ENCODE data around the gene DOK6. TPM values are rescaled to one million over a fixed set of nuclear protein-coding genes. Genes with fewer than 3 reads are reported as not detected.

The DOK6 gene
- total RNA-seq, 1 donor from 2014 or later = 3.2 TPM

DNA sequence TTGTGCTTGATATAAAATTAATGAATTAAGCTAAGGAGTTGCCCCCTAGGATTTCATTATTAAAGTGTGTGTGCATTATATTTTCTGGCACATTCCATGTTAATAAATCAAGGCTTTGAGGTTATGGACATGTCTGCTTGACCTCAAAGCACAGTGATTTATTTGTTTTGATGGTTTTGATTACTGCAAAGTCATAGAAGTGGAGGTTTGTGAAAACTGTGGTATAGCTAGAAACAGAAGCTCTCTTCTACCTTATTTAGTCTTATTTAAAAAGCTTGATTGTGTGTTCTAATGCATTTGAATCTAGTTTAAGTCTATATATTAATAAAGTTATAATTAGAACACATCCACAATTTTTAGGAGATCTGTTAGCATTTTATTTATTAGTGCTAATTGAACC lies 32.2 kb downstream of the DOK6 start:
- TF ChIP-seq, protein P1, sequence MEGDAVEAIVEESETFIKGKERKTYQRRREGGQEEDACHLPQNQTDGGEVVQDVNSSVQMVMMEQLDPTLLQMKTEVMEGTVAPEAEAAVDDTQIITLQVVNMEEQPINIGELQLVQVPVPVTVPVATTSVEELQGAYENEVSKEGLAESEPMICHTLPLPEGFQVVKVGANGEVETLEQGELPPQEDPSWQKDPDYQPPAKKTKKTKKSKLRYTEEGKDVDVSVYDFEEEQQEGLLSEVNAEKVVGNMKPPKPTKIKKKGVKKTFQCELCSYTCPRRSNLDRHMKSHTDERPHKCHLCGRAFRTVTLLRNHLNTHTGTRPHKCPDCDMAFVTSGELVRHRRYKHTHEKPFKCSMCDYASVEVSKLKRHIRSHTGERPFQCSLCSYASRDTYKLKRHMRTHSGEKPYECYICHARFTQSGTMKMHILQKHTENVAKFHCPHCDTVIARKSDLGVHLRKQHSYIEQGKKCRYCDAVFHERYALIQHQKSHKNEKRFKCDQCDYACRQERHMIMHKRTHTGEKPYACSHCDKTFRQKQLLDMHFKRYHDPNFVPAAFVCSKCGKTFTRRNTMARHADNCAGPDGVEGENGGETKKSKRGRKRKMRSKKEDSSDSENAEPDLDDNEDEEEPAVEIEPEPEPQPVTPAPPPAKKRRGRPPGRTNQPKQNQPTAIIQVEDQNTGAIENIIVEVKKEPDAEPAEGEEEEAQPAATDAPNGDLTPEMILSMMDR (IDR thresholded peaks at IDR 0.05) = no peak
- no peaks in the 10 kb centered on the region for H3K27me3 ChIP-seq (ENCODE audit: low read depth)
- H3K4me3 ChIP-seq = no peak overlapping the region
- H3K27ac ChIP-seq = no peak overlapping the region
- no peaks in the 10 kb centered on the region for H3K36me3 ChIP-seq
- no peak for ATAC-seq
- no peaks in the 10 kb centered on the region for H3K4me1 ChIP-seq
- H3K9me3 ChIP-seq = no peaks in the 10 kb centered on the region
- no peak for DNase-seq
- intact Hi-C loops (cut with DNase I) = no loop called here

DNA sequence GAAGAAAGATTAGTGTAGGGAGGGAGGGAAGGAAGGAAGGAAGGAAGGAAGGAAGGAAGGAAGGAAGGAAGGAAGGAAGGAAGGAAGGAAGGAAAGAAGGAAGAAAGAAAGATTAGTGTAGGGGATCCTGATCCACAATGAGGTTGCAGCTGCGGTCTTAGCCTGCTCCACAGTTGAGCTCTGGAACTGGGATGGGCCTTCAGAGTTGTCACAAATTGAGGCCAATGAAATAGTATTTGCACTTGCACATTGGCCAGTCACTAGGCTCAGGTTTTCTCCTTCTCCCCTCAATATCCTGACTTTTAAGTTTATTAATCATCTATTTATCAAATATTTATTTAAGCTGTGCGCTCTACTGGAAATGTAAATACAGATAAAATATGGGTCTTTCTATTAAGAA lies 34.3 kb downstream of the DOK6 start:
- intact Hi-C loops (cut with DNase I) = no loop called here
- DNase-seq = no peak

DNA sequence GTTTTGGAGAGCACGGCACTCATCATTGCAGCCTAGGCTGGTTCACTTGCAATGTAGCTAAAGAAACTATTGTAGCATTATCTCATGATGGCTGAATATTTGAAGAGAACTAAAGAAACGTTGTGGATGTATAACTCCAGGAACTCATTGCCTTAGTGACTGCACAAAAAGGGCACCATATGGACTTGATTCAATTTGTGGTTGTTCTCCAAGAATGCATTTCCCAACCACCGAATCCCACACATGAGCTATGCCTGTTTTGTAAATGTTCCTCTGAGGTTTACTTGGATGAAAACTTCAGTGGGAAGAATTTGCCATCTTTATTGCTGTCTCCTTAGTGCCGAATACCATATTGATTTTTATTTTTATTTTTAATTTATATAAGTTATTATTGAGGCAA lies 43.5 kb downstream of the DOK6 start:
- no peaks in the 10 kb centered on the region for H3K4me1 ChIP-seq
- ATAC-seq (no peak), DNase-seq (no peak)
- H3K36me3 ChIP-seq = no peaks in the 10 kb centered on the region
- no peak overlapping the region for H3K27ac ChIP-seq
- H3K4me3 ChIP-seq = no peak overlapping the region
- H3K9me3 ChIP-seq = peaks cover 3% of the 10 kb centered on the region
- TF ChIP-seq, protein P1 (IDR thresholded peaks at IDR 0.05) = no peak
- H3K27me3 ChIP-seq (ENCODE audit: low read depth) = no peaks in the 10 kb centered on the region
- intact Hi-C loops (cut with DNase I) = no loop called here

More for the DNA sequence above, 34.3 kb downstream of the DOK6 start:
- no peaks in the 10 kb centered on the region for H3K36me3 ChIP-seq
- no peak overlapping the region for H3K27ac ChIP-seq
- H3K4me1 ChIP-seq = no peaks in the 10 kb centered on the region
- no peak for ATAC-seq
- peaks cover 8% of the 10 kb centered on the region for H3K9me3 ChIP-seq
- H3K27me3 ChIP-seq (ENCODE audit: low read depth) = no peaks in the 10 kb centered on the region
- H3K4me3 ChIP-seq = no peak overlapping the region
- TF ChIP-seq, protein P1 (IDR thresholded peaks at IDR 0.05) = no peak

DNA sequence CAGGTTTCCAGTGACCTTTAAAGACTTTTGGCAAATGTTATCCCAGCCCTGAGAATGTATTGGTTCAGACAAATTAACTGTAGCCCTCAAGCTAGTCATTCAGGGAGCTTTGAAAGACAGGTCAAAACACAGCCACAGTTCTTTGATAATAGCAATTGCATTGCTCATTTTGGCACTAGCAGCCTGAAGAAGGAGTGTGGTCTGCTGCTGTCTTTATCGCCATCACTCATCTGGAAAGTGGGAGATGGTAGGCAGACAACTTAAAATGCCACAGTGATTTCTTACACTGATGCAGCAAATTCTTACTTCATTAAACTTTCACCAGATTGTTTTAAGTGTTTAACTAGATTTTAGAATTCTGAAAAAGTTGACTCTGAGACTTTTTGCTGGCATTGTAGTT lies 47.2 kb downstream of the DOK6 start:
- TF ChIP-seq, protein P1 (IDR thresholded peaks at IDR 0.05) = no peak
- Histone ChIP-seq H3K9me3 (no peaks in the 10 kb centered on the region), H3K36me3 (no peaks in the 10 kb centered on the region), H3K4me1 (no peaks in the 10 kb centered on the region), H3K27ac (no peak overlapping the region), H3K4me3 (no peak overlapping the region), H3K27me3 (ENCODE audit: low read depth) (no peaks in the 10 kb centered on the region)
- ATAC-seq (no peak), DNase-seq (no peak)
- intact Hi-C loops (cut with DNase I) = no loop called here

DNA sequence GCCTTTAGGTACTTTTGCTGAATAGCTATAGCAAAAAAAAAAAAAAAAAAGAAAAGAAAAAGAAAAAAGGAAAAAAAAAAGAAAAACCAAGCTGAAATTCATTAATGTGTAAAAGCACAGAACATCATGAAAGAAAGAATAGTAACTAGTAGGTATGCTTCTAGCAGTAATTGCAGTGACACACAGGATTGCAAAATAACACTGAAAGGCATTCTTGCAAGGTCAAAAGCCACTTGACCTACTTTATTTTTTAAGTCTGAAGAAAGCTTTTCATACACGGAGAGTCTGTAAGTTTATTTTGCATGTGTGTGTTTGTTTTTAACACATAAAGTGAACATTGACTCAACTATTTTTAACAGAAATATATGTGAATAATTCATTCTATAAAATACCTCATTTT lies 54.4 kb downstream of the DOK6 start:
- intact Hi-C loops (cut with DNase I) = no loop called here
- no peaks in the 10 kb centered on the region for H3K4me1 ChIP-seq
- ATAC-seq = no peak

More for the DNA sequence above, 54.4 kb downstream of the DOK6 start:
- Histone ChIP-seq H3K9me3 (no peaks in the 10 kb centered on the region), H3K27ac (no peak overlapping the region), H3K27me3 (ENCODE audit: low read depth) (no peaks in the 10 kb centered on the region), H3K4me3 (no peak overlapping the region), H3K36me3 (no peaks in the 10 kb centered on the region)
- no peak for DNase-seq
- TF ChIP-seq, protein P1 (IDR thresholded peaks at IDR 0.05) = no peak

Data from lower lobe of right lung (tissue), 2 donors.